Measurements from ENCODE around the gene FCHSD2.

DNA sequence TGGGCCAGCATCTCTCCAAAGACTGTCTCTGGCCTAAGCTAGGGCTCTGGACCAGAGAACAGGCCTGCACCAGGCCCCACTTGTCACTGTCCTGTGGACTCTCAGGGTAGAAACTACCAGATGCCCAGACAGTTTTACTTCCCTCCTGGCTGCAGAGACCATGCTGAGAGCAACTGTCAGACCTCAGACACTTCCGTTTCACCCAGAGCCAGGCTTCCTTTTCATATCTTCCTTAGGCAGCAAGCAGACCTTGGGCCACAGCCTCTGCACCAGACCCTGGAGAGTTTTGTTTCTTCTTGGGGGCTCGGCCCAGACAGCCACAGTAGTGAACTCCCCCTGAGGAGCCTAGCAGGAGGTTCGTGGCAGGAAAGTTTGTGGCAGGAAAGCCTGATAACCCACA is 12.1 kb upstream of the FCHSD2 start:
- TF ChIP-seq POLR2A (IDR thresholded peaks at IDR 0.05) (no peak), POLR2AphosphoS5 (IDR thresholded peaks at IDR 0.05) (no peak), EP300 (IDR thresholded peaks at IDR 0.05) (no peak)
- TF ChIP-seq, protein P1, sequence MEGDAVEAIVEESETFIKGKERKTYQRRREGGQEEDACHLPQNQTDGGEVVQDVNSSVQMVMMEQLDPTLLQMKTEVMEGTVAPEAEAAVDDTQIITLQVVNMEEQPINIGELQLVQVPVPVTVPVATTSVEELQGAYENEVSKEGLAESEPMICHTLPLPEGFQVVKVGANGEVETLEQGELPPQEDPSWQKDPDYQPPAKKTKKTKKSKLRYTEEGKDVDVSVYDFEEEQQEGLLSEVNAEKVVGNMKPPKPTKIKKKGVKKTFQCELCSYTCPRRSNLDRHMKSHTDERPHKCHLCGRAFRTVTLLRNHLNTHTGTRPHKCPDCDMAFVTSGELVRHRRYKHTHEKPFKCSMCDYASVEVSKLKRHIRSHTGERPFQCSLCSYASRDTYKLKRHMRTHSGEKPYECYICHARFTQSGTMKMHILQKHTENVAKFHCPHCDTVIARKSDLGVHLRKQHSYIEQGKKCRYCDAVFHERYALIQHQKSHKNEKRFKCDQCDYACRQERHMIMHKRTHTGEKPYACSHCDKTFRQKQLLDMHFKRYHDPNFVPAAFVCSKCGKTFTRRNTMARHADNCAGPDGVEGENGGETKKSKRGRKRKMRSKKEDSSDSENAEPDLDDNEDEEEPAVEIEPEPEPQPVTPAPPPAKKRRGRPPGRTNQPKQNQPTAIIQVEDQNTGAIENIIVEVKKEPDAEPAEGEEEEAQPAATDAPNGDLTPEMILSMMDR (IDR thresholded peaks at IDR 0.05): no peak

Measured in suprapubic skin (tissue), 4 donors.